ENCODE results near the gene SHISA7. TPM values are rescaled to one million over a fixed set of nuclear protein-coding genes. Genes with fewer than 3 reads are reported as not detected.
A peak's percentile ranks its signal among the peaks of the same experiment; 100 is the strongest.

Gene SHISA7
- total and polyA plus RNA-seq, 2 experiments from 2014 or later = not detected

DNA sequence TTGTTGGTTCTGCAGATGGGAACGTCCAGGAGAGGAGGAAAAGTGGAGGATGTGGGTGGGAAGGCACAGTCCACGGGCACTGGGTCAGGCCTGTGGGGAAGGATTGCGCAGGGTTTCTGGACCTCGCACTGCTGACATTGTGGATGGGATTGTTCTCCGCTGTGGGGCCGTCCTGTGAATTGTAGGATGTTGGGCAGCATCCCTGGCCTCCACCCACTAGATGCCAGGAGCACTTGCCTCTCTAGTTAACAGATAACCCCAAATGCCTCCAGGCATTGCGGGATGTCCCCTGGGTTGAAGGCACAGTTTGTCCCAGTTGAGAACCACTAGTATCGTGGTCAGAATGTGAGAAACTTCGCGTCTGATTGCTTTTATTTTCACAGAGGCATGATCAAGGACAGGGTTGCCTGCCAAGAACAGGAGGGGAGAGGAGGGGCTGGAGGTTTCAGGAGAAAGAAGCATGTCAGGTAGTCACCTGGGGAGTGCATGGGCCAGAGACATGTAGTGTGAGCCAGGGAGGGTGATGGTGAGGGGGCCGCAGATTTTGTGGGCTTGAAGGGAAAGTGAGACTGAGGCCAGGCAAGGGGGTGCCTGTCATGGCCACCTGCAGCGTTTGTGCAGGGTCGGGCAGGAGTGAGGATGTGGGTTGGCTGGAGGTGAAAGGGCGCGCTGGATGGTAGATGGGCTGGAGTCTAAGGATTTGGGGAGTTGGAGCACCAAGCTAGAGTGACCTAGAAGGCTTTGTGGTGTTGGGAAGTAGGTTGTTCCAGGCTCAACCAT is 36.5 kb upstream of the SHISA7 start:
- Histone ChIP-seq H2AFZ (no peak overlapping the region), H3F3A (ENCODE audit: insufficient read depth) (no peaks in the 10 kb centered on the region; the same call in 1 of the 2 replicates), H4K20me1 (ENCODE audit: insufficient read depth) (no peaks in the 10 kb centered on the region), H3K9me2 (ENCODE audit: insufficient read depth) (no peaks in the 10 kb centered on the region), H3K9me3 (ENCODE audit: low read depth) (no peaks in the 10 kb centered on the region), H3K4me3 (no peak overlapping the region), H3K27ac (no peak overlapping the region), H3K4me2 (ENCODE audit: unreplicated experiment) (no peak overlapping the region), H3K9ac (no peak overlapping the region), H3K79me2 (ENCODE audit: insufficient read depth) (peaks cover 35% of the 10 kb centered on the region), H3K27me3 (replicated peaks; ENCODE audit: insufficient read depth) (no peaks in the 10 kb centered on the region), H3K4me1 (ENCODE audit: insufficient read depth) (peaks cover 13% of the 10 kb centered on the region; the same call in 1 of the 2 replicates), H3K36me3 (ENCODE audit: low read depth) (no peaks in the 10 kb centered on the region)
- in situ Hi-C loops (cut with MboI) = no loop called here
- DNase-seq = no peak
- TF ChIP-seq EZH2 (IDR thresholded peaks at IDR 0.05; ENCODE audit: insufficient read depth, poor library complexity, severe bottlenecking) (no peak), EZH2phosphoT487 (IDR thresholded peaks at IDR 0.05; ENCODE audit: insufficient read depth, low read depth) (no peak)
- WGBS, 2 experiments (ENCODE audit: low coverage in 1 of 2, low lambda C conversion rate in 2 of 2, missing lambda C conversion rate in 2 of 2) = 76 to 77% methylated on average over 15 of the region's 15 CpGs

- Histone ChIP-seq H3K27ac (no peak overlapping the region), H3K9ac (no peak overlapping the region)
- WGBS, 2 experiments (ENCODE audit: low coverage in 1 of 2, low lambda C conversion rate in 2 of 2, missing lambda C conversion rate in 2 of 2) = 85 to 86% methylated on average over 17 of the region's 17 CpGs
Observed at GRCh38 chr19:55479045-55479444, 35.9 kb upstream of the SHISA7 start.

GRCh38 chr19:55478364-55478763 is 35.3 kb upstream of the SHISA7 start:
- WGBS, 2 experiments (ENCODE audit: low coverage in 1 of 2, low lambda C conversion rate in 2 of 2, missing lambda C conversion rate in 2 of 2) = 58 to 72% methylated on average over 10 to 12 of the region's 12 CpGs
- Histone ChIP-seq H3F3A (ENCODE audit: insufficient read depth) (no peaks in the 10 kb centered on the region; the same call in 1 of the 2 replicates), H3K9me3 (ENCODE audit: low read depth) (no peaks in the 10 kb centered on the region), H3K4me1 (ENCODE audit: insufficient read depth) (peaks cover 13% of the 10 kb centered on the region; the same call in 1 of the 2 replicates), H3K27me3 (replicated peaks; ENCODE audit: insufficient read depth) (no peaks in the 10 kb centered on the region), H3K4me2 (ENCODE audit: unreplicated experiment) (no peak overlapping the region), H3K27ac (no peak overlapping the region), H2AFZ (no peak overlapping the region), H3K79me2 (ENCODE audit: insufficient read depth) (peaks cover 27% of the 10 kb centered on the region), H3K9ac (no peak overlapping the region), H3K4me3 (no peak overlapping the region), H4K20me1 (ENCODE audit: insufficient read depth) (no peaks in the 10 kb centered on the region), H3K36me3 (ENCODE audit: low read depth) (no peaks in the 10 kb centered on the region), H3K9me2 (ENCODE audit: insufficient read depth) (no peaks in the 10 kb centered on the region)
- no peak for DNase-seq
- TF ChIP-seq EZH2 (IDR thresholded peaks at IDR 0.05; ENCODE audit: insufficient read depth, poor library complexity, severe bottlenecking) = no peak
- TF ChIP-seq EZH2phosphoT487 (IDR thresholded peaks at IDR 0.05; ENCODE audit: insufficient read depth, low read depth) = no peak
- in situ Hi-C loops (cut with MboI) = no loop called here

More at GRCh38 chr19:55479045-55479444, 35.9 kb upstream of the SHISA7 start:
- TF ChIP-seq EZH2 (IDR thresholded peaks at IDR 0.05; ENCODE audit: insufficient read depth, poor library complexity, severe bottlenecking) = no peak
- TF ChIP-seq EZH2phosphoT487 (IDR thresholded peaks at IDR 0.05; ENCODE audit: insufficient read depth, low read depth) = no peak
- H3K27me3 ChIP-seq (replicated peaks; ENCODE audit: insufficient read depth) = no peaks in the 10 kb centered on the region
- H2AFZ ChIP-seq = no peak overlapping the region
- no peak overlapping the region for H3K4me2 ChIP-seq (ENCODE audit: unreplicated experiment)
- no peaks in the 10 kb centered on the region for H3K36me3 ChIP-seq (ENCODE audit: low read depth)
- no peaks in the 10 kb centered on the region for H3K9me2 ChIP-seq (ENCODE audit: insufficient read depth)
- no peaks in the 10 kb centered on the region for H3K9me3 ChIP-seq (ENCODE audit: low read depth)
- H3K4me3 ChIP-seq = no peak overlapping the region
- peaks cover 29% of the 10 kb centered on the region for H3K79me2 ChIP-seq (ENCODE audit: insufficient read depth)
- no peaks in the 10 kb centered on the region for H4K20me1 ChIP-seq (ENCODE audit: insufficient read depth)
- in situ Hi-C loops (cut with MboI) = no loop called here
- no peak for DNase-seq
- H3K4me1 ChIP-seq (ENCODE audit: insufficient read depth) = peaks cover 13% of the 10 kb centered on the region; the same call in 1 of the 2 replicates
- H3F3A ChIP-seq (ENCODE audit: insufficient read depth) = no peaks in the 10 kb centered on the region; the same call in 1 of the 2 replicates

DNA sequence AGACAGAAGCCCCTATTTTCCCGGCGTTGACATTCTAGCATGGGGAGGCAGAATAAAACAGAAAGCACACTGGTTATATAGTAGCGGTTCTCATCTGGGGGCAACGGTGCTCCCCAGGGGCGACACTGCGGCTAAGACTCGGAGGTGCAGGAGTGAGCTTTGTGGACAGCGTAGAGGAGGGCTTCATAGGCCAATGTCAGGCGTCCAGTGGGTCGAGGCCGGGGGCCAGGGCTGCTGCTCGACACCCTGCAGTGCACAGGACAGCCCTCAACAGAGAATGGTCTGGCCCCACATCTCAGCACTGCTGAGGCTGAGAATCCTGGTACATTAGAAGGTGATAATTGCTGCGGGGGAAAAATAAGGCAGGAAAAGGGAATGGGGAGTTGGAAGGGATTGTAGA is 34.8 kb upstream of the SHISA7 start:
- no peaks in the 10 kb centered on the region for H3K27me3 ChIP-seq (replicated peaks; ENCODE audit: insufficient read depth)
- no peak for DNase-seq
- H3K79me2 ChIP-seq (ENCODE audit: insufficient read depth) = peaks cover 27% of the 10 kb centered on the region

More for the DNA sequence above, 34.8 kb upstream of the SHISA7 start:
- H3K4me2 ChIP-seq (ENCODE audit: unreplicated experiment) = peak overlapping the region; percentile 85
- no peaks in the 10 kb centered on the region; the same call in 1 of the 2 replicates for H3F3A ChIP-seq (ENCODE audit: insufficient read depth)
- H3K9ac ChIP-seq = peak overlapping the region; percentile 71
- no peaks in the 10 kb centered on the region for H3K36me3 ChIP-seq (ENCODE audit: low read depth)
- no peak overlapping the region for H2AFZ ChIP-seq
- H3K9me2 ChIP-seq (ENCODE audit: insufficient read depth) = no peaks in the 10 kb centered on the region
- no peak overlapping the region for H3K27ac ChIP-seq
- no peaks in the 10 kb centered on the region for H4K20me1 ChIP-seq (ENCODE audit: insufficient read depth)
- H3K4me3 ChIP-seq = peak overlapping the region; percentile 87
- H3K9me3 ChIP-seq (ENCODE audit: low read depth) = no peaks in the 10 kb centered on the region
- 89% methylated on average over 13 of the region's 13 CpGs for WGBS, 2 experiments (ENCODE audit: low coverage in 1 of 2, low lambda C conversion rate in 2 of 2, missing lambda C conversion rate in 2 of 2)
- H3K4me1 ChIP-seq (ENCODE audit: insufficient read depth) = peaks cover 13% of the 10 kb centered on the region; the same call in 1 of the 2 replicates
- no peak for TF ChIP-seq EZH2phosphoT487 (IDR thresholded peaks at IDR 0.05; ENCODE audit: insufficient read depth, low read depth)
- no peak for TF ChIP-seq EZH2 (IDR thresholded peaks at IDR 0.05; ENCODE audit: insufficient read depth, poor library complexity, severe bottlenecking)
- in situ Hi-C loops (cut with MboI) = no loop called here
